Large intestine (tissue), 3 donors: ENCODE data around the gene INPP5D. TPM values are rescaled to one million over a fixed set of nuclear protein-coding genes. Genes with fewer than 3 reads are reported as not detected.
"Not testable (repeated sequence)": the region's sequence is repeated elsewhere in the genome, so short reads cannot be mapped to it uniquely, and the experiment has no call there.

Experiments
- DNase-seq, 2 donors: peaks; one replicate each; pipeline versions ENCODE4 v3.0.0 to v3.0.0-alpha.2; 2013
- H3K27ac ChIP-seq: one replicate; pipeline ENCODE4 v1.5.1; 2013; ENCODE audit warnings: low read length
- H3K27me3 ChIP-seq: 2 replicates; pipeline ENCODE4 v1.6.1; 2013; ENCODE audit warnings: low read length; ENCODE audit not compliant: control insufficient read depth, insufficient read depth
- H3K36me3 ChIP-seq: 2 replicates; pipeline ENCODE4 v1.6.1; 2013; ENCODE audit warnings: low read length; ENCODE audit not compliant: control insufficient read depth, insufficient read depth
- H3K4me1 ChIP-seq: one replicate; pipeline ENCODE4 v1.6.1; 2013; ENCODE audit warnings: low read length; ENCODE audit not compliant: control insufficient read depth, insufficient read depth
- H3K4me3 ChIP-seq: one replicate; pipeline ENCODE4 v1.5.1; 2013; ENCODE audit warnings: low read length
- H3K9me3 ChIP-seq: one replicate; pipeline ENCODE4 v1.6.1; 2013; ENCODE audit warnings: mild to moderate bottlenecking, low read depth, low read length, moderate library complexity; ENCODE audit not compliant: control insufficient read depth
- WGBS: methylation state at CpG from one replicate; pipeline ENCODE4 v1.1.5; 2013; ENCODE audit warnings: low lambda C conversion rate; ENCODE audit not compliant: insufficient coverage; 5-methylcytosine and 5-hydroxymethylcytosine counted together
- polyA plus RNA-seq: library from polyadenylated mRNA; unstranded; fragments of 120-200 nt; gene quantifications from one replicate; pipeline ENCODE4 v1.2.1, GENCODE V29; 2013

Gene INPP5D
- polyA plus RNA-seq, 1 donor: 12.6 TPM

DNA sequence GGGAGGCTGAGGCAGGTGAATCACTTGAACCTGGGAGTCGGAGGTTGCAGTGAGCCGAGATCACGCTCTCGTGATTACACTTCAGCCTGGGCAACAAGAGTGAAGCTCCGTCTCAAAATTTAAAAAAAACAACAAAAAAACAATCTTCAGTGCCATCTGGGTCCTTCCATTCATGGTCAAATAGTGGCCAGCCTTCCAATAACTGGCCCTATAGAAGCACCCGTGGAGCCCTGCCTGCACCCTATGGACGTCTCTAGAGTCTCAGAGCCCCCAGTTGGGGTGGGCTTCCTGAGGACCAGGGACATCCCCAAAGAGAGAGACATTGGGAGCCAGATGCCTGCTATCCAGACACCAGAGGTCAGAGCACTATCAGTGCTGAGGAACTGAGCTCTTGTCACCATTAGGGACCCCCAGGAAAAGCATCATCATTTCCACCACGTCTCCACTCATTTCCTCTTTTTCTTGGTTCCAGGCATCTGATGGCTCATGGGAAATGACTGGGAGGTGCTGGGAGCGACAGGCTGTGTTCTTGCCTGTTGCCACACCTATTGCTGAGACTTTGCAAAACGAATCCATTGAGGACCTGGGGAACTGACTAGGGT, 18.3 kb upstream of the INPP5D start:
- H3K4me3 ChIP-seq: no peak overlapping the region
- WGBS: 100% methylated on average over 1 of the region's 10 CpGs
- H3K27ac ChIP-seq: no peak overlapping the region
- H3K9me3 ChIP-seq: no peaks in the 10 kb centered on the region
- H3K27me3 ChIP-seq: peaks cover 2% of the 10 kb centered on the region
- DNase-seq: no peak
- H3K4me1 ChIP-seq: no peaks in the 10 kb centered on the region
- no peaks in the 10 kb centered on the region for H3K36me3 ChIP-seq

DNA sequence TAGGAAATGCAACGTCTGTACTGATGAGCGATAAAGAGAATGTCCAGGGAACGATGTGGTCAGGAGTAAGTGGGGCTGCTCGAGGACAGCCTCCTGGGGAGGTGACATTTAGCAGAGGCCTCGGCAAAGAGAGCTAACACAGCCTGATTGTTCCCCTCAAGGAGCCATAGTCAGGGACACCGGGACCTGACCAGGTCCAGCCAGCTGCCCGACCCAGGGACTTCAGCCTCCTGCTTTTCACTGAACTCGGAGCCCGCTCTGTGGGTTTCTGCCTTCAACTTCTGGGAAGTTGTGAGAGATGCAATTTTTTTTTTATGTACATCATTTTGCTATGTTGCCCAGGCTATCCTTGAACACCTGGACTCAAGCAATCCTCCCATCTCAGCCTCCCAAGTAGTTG, 17.6 kb upstream of the INPP5D start:
- peaks cover 2% of the 10 kb centered on the region for H3K27me3 ChIP-seq
- H3K4me3 ChIP-seq: no peak overlapping the region
- 79% methylated on average over 2 of the region's 9 CpGs for WGBS
- no peaks in the 10 kb centered on the region for H3K4me1 ChIP-seq
- no peak for DNase-seq
- H3K9me3 ChIP-seq: no peaks in the 10 kb centered on the region
- H3K36me3 ChIP-seq: no peaks in the 10 kb centered on the region
- H3K27ac ChIP-seq: no peak overlapping the region

DNA sequence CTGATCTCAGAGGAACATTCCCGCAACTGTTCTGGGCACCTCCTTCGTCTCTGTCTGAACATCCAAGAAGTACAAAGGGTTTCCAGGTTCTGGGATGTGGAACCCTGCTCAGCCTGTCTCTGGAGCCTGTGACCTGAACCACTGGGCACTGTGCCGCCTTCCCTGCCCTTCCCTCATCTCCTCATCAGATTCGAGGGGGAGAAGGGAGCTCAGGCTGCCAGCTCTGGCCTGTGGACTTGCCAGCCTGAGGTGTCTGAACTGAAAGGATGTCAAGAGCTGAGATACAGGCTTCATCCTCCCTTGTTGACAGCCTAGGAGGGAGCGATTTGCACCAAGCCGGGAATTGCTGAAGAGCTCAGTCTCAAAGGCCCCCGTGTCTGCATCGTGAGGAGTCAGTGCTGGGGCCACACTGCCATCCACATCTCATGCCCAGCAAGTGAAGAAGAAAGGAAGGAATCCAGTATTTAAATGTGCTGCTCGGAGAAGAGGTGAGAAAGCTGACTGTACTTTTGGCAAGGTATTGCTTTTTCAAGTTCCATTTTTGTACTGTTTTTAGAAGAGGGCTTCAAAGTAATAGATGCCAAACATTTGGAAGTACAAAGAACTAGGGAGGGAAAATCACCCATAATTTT, 15.1 kb upstream of the INPP5D start:
- Histone ChIP-seq H3K4me1 (no peaks in the 10 kb centered on the region), H3K9me3 (no peaks in the 10 kb centered on the region), H3K27ac (no peak overlapping the region), H3K27me3 (peaks cover 2% of the 10 kb centered on the region), H3K36me3 (no peaks in the 10 kb centered on the region), H3K4me3 (no peak overlapping the region)
- WGBS: no CpG with 5 or more reads among the region's 9 CpGs
- no peak for DNase-seq

DNA sequence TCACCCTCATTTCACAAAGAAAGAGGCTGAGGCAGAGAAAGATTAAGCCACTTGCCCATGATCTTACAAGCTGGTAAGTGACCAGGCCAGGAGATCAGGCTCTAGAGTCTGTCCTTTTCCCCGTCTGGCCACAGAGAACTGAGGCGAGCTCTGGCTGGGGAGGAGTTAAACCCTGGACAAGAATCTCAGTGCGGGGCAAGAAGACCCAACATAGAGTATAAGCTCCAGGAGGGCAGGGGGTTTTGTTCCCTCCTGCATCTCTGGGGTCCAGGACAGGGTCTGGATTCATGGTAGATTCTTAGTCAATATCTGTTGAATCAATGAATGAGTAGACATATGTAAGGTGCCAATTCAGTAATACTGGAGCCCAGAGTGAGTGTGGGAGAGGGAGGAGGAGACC, 12.9 kb upstream of the INPP5D start:
- WGBS: no CpG with 5 or more reads among the region's 3 CpGs
- Histone ChIP-seq H3K27ac (no peak overlapping the region), H3K4me3 (no peak overlapping the region), H3K9me3 (no peaks in the 10 kb centered on the region), H3K36me3 (no peaks in the 10 kb centered on the region), H3K4me1 (no peaks in the 10 kb centered on the region), H3K27me3 (peaks cover 9% of the 10 kb centered on the region)
- no peak for DNase-seq

DNA sequence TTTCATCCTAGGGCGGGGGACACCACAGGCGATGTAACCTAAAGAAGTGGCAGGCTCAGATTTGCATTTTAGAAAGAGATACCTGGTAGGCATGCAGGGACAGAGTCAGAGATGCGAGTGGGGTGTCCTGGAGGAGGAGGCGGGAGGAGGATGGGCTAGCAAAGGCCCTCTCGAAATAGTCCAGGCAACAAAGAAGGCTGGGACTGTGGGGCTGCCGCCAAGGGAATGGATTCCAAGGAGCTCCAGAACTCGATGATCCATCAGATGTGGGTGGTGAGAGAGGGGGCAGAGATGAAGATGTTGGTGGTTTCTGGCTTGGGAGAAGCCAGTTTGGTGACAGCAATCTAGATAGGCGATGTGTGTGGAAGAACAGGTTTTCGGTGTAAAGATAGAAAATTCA, 12.5 kb upstream of the INPP5D start:
- DNase-seq: no peak
- Histone ChIP-seq H3K36me3 (no peaks in the 10 kb centered on the region), H3K4me1 (no peaks in the 10 kb centered on the region), H3K4me3 (no peak overlapping the region), H3K27ac (no peak overlapping the region), H3K27me3 (peaks cover 7% of the 10 kb centered on the region), H3K9me3 (no peaks in the 10 kb centered on the region)
- WGBS: 90% methylated on average over 2 of the region's 9 CpGs

DNA sequence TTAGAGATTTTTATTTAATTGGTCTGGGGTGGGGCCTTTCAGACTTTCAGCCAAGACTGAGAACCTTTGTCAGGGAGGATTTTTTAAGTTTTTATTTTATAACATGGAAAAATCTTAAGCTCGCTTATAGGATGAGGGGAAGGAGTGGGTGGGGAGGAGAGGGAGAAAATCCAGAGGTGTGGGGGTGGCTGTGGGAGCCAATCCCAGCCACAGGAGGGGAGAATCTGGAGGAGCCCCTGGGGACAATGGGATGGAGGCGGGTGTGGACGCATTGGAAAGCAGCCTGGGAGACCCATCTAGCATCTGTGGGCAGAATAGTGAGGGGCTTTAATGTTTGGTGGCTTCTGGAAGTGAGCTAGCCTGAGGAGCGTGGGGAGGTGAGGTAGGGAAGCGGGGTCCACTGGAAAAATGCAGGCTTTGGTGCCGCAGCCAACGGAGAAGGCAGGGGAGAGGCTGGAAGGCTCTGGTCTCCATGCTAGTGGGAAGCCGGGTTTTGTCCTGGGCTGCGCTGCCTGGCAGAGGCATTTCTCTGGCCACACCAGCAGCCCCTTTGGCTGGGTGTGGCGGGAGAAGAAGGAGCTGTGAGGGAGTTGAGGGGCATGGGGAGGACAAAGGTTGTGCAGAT, 11.5 kb upstream of the INPP5D start:
- Histone ChIP-seq H3K27ac (no peak overlapping the region), H3K4me1 (no peaks in the 10 kb centered on the region), H3K36me3 (no peaks in the 10 kb centered on the region), H3K4me3 (no peak overlapping the region), H3K27me3 (peaks cover 6% of the 10 kb centered on the region), H3K9me3 (no peaks in the 10 kb centered on the region)
- no peak for DNase-seq
- WGBS: no CpG with 5 or more reads among the region's 10 CpGs

DNA sequence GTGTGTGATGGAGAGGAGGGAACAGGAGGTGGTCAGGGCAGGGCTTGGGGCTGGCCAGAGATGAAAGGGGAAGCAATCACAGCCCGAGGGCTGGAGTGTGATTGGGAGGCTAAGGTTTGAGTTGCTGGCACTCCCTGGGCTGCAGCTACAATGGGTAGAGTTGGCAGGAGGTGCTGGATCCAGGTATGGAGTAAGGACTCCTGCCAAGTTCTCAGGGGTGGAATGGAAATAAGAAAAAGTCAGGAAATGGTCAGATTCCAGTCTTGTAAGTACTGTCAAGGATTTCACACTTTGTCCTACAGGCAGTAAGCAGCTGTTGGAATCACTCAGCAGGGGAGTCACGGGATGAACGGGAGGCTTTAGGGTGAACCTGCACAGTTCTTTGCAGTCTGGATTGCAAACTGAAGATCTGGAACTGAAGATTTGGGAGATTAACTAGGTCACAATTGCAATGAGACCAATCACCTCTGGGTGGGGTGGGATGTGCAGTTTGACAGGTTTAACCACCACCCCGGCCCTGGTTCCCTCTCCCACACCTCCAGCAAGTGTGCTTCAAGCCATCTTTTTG, 10.9 kb upstream of the INPP5D start:
- Histone ChIP-seq H3K9me3 (no peaks in the 10 kb centered on the region), H3K4me3 (no peak overlapping the region), H3K27ac (no peak overlapping the region), H3K36me3 (no peaks in the 10 kb centered on the region), H3K4me1 (no peaks in the 10 kb centered on the region), H3K27me3 (peaks cover 6% of the 10 kb centered on the region)
- no peak for DNase-seq
- WGBS: no CpG with 5 or more reads among the region's 4 CpGs

DNA sequence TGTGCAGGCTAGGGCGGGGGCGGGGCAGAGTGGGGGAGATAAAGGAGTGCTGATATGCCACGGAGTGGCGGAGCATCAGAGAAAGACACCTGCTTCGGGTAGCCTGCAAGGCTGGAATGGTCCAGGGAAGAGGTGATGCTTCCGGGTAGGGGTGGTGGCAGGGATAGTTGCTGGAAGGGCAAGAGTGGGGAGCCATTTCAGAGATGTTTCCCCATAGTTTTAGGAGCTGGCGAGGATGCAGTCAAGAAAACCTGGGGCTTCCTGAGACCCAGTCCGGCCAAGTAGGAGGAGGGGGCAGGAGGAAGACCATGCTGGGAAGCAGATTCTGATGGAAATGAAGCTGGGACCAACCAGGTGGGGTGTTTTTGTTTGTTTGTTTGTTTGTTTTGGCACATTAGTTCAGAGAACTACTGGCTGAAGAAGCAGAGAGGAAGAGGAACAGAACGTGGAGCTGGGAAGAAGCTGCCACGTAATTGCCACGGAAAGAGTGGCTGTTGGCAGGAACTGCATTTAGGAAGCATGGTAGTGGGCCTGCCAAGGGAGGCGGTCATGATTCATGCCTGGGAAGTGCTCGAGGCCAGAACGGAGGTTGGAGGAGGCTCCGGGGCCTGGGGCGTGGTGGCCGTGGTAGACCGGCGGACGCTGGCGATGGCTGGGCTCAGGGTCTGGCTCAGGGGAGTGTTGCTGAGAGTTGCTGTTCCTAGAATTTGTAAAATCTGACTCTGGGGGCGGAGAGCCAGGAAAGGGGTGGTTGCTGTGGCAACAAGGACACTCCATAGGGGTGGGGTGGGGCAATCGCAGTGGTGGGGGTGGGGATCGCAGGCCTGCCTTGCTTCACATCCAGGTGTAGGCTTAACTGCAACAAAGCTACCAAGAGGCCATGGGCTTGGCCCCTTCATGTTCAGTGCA, 8.6 kb upstream of the INPP5D start:
- H3K36me3 ChIP-seq: no peaks in the 10 kb centered on the region
- peaks cover 6% of the 10 kb centered on the region for H3K27me3 ChIP-seq
- WGBS: 40% methylated on average over 1 of the region's 24 CpGs
- H3K4me3 ChIP-seq: no peak overlapping the region
- H3K27ac ChIP-seq: no peak overlapping the region
- no peaks in the 10 kb centered on the region for H3K9me3 ChIP-seq
- DNase-seq: no peak
- H3K4me1 ChIP-seq: no peaks in the 10 kb centered on the region

DNA sequence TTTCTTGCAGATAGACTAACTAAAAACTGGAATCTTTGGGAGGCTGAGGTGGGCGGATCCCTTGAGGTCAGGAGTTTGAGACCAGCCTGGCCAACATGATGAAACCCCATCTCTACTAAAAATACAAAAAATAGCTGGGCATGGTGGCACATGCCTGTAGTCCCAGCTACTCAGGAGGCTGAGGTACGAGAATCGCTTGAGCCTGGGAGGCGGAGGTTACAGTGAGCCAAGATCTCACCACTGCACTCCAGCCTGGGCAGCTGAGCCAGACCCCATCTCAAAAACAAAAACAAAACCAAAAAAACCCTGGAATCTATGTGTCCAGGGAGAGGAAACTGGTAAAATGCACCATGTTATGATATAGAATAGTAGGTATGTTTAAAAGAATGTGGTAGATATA, 7.6 kb upstream of the INPP5D start:
- not testable (repeated sequence) for DNase-seq, H3K36me3 ChIP-seq, H3K27me3 ChIP-seq, H3K4me1 ChIP-seq, H3K4me3 ChIP-seq, H3K9me3 ChIP-seq, H3K27ac ChIP-seq
- no CpG with 5 or more reads among the region's 4 CpGs for WGBS
